Measurements from ENCODE around the gene HTR1B. TPM values are rescaled to one million over a fixed set of nuclear protein-coding genes. Genes with fewer than 3 reads are reported as not detected.

The HTR1B gene
- total RNA-seq, 2 donors from 2014 or later: 7.6 to 9.2 TPM

DNA sequence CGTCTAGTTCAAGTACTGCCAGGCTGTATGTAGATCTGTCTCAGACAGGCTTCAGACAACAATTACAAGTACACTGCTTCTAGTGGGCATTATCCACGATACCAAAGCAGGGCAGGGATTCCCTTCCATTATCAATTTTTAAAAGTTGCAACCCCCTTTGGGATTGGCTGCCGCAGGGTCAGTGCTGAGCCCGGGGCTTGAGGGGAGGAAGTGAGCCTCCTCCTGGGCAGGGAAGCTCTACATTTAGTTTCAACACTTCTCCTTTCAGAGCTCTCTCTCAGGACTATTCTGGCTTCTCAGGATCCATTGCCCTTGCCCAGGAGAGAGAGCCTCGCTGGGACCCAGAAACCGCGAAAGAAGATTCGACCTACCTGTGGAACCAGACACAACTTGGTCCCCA lies 1.5 kb downstream of the HTR1B start:
- intact Hi-C loops (cut with DNase I): loop anchor here in 1 of 2 donors (10.0 kb wide), 1 partner anchor 1527 kb away; no protein-coding TSS in a partner anchor
- no peak for DNase-seq (ENCODE audit: low spot score)

GRCh38 chr6:77458421-77458820 lies 4.9 kb downstream of the HTR1B start:
- intact Hi-C loops (cut with DNase I): no loop called here
- DNase-seq (ENCODE audit: low spot score): no peak

- intact Hi-C loops (cut with DNase I): no loop called here
- DNase-seq (ENCODE audit: low spot score): no peak
Measured at GRCh38 chr6:77457720-77458349, 5.5 kb downstream of the HTR1B start.

DNA sequence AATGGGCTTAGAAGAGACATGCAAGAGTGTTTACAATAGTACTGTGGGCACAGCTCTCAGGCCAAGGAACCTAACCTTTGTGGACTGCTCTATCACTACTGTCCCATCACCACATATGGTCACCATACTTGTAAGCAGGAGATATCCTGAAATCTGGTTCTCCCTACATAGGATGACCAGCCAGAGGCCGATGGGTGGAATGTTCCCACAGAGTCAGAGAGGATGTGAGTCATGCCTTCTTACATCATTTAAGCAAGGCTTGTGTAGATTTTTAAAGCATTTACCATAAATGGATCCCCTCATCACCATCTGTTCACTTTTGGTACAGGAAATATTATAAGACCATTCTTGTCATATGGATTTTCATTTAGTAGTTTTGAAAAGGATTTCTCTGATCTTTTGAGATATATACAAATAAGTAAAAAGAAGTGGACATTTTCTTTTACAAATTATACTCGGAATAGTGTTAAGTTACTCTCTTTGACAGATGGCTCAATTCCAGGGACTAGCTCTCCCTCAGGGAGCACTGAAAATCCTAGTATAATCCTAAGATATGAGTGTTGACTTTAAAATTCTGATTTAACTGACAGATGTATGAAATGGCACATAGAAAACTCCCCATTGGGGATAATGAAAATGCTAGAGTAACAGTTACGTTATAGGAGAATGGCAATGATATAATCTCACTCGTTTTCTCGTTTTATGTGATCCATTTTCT lies 6.6 kb downstream of the HTR1B start:
- intact Hi-C loops (cut with DNase I): no loop called here

GRCh38 chr6:77455271-77455670 lies 8.0 kb downstream of the HTR1B start:
- intact Hi-C loops (cut with DNase I): no loop called here
- DNase-seq (ENCODE audit: low spot score): no peak

More for the DNA sequence above, 6.6 kb downstream of the HTR1B start:
- DNase-seq (ENCODE audit: low spot score): no peak

DNA sequence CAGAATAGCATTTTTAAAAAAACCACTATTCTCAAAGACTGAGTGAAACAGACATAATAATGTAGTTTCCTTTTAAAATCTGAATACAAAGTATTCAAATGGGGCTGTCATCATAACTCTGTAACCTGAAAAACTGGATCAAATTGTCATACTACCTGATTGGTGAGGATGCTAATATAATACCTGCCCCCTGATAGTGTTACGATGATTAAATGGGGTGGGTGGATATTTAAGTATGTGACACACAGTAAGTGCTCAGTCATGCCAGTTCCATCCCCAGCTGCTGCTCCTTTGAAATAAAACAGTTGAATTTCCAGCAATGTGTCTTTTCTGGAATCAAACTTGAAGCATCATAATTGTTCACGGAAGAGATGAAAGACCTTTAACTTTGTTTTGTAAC lies 8.9 kb downstream of the HTR1B start:
- intact Hi-C loops (cut with DNase I): no loop called here
- no peak for DNase-seq (ENCODE audit: low spot score)

- intact Hi-C loops (cut with DNase I): no loop called here
- no peak for DNase-seq (ENCODE audit: low spot score)
Measured at GRCh38 chr6:77451466-77451865, 11.8 kb downstream of the HTR1B start.

DNA sequence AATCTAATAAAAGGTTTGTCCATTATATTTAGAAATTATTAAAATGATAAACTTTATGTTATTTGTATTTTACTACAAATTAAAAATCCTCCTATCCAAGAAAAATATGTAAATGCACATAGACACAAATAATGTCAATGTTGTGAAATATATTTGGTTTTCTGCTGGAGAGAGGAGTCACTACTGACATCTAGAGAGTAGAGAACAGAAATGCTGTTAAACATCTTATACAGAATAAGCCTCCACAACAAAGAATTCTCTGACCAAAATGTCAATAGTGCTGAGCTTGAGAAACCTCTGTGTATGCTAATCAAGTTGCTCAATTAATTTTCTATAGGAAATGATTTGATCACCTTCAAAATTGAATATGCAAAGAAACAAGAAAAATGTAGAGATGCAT lies 12.4 kb downstream of the HTR1B start:
- intact Hi-C loops (cut with DNase I): no loop called here
- DNase-seq (ENCODE audit: low spot score): no peak

GRCh38 chr6:77448546-77448945 lies 14.7 kb downstream of the HTR1B start:
- intact Hi-C loops (cut with DNase I): no loop called here
- DNase-seq (ENCODE audit: low spot score): no peak

- intact Hi-C loops (cut with DNase I): no loop called here
- no peak for DNase-seq (ENCODE audit: low spot score)
Measured at GRCh38 chr6:77447254-77447653, 16.0 kb downstream of the HTR1B start.

GRCh38 chr6:77446249-77446648 lies 17.0 kb downstream of the HTR1B start:
- intact Hi-C loops (cut with DNase I): no loop called here
- no peak for DNase-seq (ENCODE audit: low spot score)

- no peak for DNase-seq (ENCODE audit: low spot score)
- intact Hi-C loops (cut with DNase I): no loop called here
Measured at GRCh38 chr6:77445214-77445613, 18.1 kb downstream of the HTR1B start.

GRCh38 chr6:77440206-77440976 lies 22.9 kb downstream of the HTR1B start:
- no peak for DNase-seq (ENCODE audit: low spot score)
- intact Hi-C loops (cut with DNase I): no loop called here

DNA sequence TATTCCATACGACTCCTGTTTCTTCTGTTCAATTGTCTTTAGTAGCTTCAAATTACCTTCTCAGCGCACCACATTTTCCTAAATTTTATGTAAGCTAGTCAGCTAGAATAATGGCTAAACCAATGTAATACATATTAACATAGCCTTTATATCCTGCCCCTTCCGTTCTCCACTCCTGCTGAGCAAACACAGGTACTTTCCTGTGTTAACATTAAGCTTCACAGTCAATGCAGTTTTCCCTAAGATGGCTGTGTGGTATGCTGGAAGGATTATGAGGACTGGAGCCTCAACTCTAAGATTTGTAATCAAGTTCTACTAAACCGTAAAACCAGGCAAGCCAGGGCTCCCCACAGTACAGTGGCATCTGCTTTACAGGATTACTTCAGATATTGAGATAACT lies 29.4 kb downstream of the HTR1B start:
- no peak for DNase-seq (ENCODE audit: low spot score)
- intact Hi-C loops (cut with DNase I): no loop called here

DNA sequence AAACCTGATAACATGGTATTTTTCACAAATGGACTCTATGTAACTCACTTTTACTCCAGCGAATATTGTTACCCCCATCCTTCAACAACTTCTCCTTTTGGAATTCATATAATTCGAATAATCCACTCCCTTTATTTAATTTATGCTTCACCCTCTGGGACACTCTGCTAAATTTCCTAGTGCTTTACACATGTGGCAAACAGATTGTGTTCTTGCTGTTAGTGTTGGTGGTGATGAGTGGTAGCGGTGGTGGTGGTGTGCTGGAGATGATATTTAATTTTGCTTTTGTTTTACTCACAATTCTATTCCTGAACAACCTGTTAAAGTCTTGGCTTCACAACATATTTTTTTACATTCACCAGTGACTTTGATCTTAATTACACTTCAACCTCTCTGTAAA lies 32.8 kb downstream of the HTR1B start:
- no peak for DNase-seq (ENCODE audit: low spot score)
- intact Hi-C loops (cut with DNase I): no loop called here

DNA sequence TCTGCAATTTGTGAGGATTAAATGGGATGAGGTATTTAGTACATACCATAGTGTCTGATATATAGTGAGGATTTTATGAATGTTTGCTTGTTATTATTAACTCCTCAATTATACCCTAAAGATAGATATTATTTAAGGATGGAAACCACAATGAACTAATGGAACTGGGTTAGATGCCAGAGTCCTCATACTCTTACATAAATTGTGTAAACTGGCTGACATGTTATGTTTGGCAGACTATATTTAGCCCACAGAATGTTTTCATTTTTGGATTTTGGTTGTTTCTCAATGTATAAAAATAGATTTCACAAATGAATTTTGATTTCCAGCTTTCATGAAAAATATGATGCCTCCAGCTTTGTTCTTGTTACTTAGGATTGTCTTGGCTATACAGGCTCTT lies 37.6 kb downstream of the HTR1B start:
- intact Hi-C loops (cut with DNase I): loop anchor here in 1 of 2 donors (10.0 kb wide), 1 partner anchor 221 kb away; no protein-coding TSS in a partner anchor
- DNase-seq (ENCODE audit: low spot score): no peak

DNA sequence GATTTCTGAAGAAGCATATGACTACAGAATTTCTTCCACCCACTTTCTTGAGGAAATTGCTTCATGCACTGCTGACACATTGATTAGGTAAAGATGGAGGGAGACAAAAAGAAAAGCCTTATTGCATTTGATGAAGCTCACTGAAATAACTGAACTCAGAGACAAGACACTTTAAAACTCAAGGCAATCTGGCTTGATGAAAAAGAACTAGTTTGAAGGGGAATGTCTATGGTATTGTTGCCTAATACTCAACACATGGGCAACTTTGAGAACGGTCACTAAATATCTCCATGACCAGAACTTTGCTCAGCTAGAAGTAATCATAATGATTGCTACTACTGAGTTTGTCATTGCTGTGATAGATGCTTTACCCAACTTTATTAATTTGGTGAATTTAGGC lies 38.1 kb downstream of the HTR1B start:
- intact Hi-C loops (cut with DNase I): loop anchor here in 1 of 2 donors (10.0 kb wide), 1 partner anchor 220 kb away; no protein-coding TSS in a partner anchor
- no peak for DNase-seq (ENCODE audit: low spot score)

DNA sequence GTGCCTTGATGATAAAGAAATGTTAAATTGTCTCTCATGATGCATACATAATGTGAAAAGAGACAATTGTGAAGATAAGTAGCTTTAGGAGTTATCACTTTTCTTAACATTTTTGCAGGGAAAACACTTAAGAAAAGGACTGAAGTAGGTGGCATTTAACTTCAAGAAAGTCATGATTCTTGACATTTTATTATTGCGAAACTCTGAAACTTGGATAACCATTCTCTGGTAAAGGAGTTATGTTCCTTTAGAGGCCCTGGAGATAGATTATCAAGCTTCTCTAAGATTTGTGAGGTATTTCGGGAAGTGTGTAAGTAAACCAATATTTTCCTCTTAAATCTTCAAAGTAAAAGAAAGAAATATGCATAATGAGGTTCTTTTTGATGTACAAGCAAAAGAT lies 38.5 kb downstream of the HTR1B start:
- DNase-seq (ENCODE audit: low spot score): no peak
- intact Hi-C loops (cut with DNase I): loop anchor here in 1 of 2 donors (10.0 kb wide), 1 partner anchor 220 kb away; no protein-coding TSS in a partner anchor

- intact Hi-C loops (cut with DNase I): loop anchor here in 1 of 2 donors (5.0 kb wide), 1 partner anchor 550 kb away; no protein-coding TSS in a partner anchor
Measured at GRCh38 chr6:77416839-77417238, 46.5 kb downstream of the HTR1B start.

DNA sequence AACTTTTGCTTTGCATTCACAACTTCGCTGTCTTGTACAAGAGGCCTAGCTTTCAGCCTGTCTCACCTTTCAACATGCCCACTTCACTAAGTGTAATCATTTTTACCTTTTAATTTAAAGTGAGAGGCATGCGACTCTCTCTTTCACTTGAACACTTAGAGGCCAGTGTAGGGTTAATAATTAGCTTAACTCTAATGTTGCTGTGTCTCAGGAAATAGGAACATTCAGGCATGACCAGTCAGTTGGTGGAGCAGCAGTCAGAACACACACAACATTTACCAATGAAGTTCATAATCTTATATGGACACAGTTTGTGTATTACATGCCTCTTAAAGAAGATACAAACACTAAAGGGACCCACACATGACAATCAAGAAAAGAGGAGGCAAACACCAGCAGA lies 47.6 kb downstream of the HTR1B start:
- intact Hi-C loops (cut with DNase I): loop anchor here in 1 of 2 donors (5.0 kb wide), 1 partner anchor 548 kb away; no protein-coding TSS in a partner anchor
- no peak for DNase-seq (ENCODE audit: low spot score)

More at GRCh38 chr6:77416839-77417238, 46.5 kb downstream of the HTR1B start:
- DNase-seq (ENCODE audit: low spot score): no peak
